Glomerular endothelial cell (primary cell): ENCODE measurements around the gene SLC25A53. TPM values are rescaled to one million over a fixed set of nuclear protein-coding genes. Genes with fewer than 3 reads are reported as not detected.
"Not testable (repeated sequence)": the region's sequence is repeated elsewhere in the genome, so short reads cannot be mapped to it uniquely, and the experiment has no call there.

ENCODE experiments used
- DNase-seq: peaks from one replicate; pipeline ENCODE4 v3.0.0-alpha.2; 2011; ENCODE audit warnings: low read depth, low spot score; ENCODE audit errors: extremely low read depth
- total RNA-seq: library from RNA; depleted of rRNA; stranded (reverse); fragments of >200 nt; gene quantifications from 2 replicates; pipeline ENCODE4 v1.2.3, GENCODE V29; 2015

SLC25A53 gene
- total RNA-seq, 1 donor from 2014 or later = 7.3 TPM

DNA sequence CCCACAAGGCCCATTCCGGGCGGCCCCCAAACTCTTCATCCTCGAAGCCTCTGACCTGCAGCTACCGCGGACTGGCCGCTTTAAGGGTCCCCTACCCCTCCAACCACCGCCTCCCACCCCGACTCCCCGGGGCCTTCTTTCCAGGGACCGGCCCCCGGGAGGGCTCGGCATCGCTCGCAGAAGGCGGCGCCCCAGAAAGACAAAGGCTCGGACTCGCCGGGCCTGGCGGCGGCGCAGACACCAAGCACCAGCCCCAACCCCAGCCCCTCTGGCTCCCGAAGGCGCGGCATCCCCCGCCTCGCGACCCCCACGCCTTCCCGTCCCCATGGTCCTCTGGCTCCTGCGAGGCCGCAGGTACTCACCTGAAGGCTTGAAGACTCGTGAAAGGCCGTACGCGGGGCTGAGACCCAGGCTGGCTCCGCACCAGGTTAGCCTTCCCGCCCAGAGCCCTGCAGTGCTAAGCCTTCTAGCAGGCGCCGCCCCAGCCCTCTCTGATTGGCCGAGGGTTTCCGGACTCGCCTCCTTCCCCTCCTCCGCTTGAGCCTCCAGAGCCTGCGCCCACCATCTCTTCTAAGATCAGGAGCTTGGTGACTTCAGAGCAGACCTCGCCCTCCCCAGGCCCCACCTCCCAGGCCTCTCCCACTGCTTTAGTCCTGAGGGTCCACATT, 80.9 kb downstream of the SLC25A53 start, which contains the start of gene TMSB15C:
Gene TMSB15C (minus strand): TSS at position 459 of the 668 bp plus-strand sequence.
- not testable (repeated sequence) for DNase-seq

DNA sequence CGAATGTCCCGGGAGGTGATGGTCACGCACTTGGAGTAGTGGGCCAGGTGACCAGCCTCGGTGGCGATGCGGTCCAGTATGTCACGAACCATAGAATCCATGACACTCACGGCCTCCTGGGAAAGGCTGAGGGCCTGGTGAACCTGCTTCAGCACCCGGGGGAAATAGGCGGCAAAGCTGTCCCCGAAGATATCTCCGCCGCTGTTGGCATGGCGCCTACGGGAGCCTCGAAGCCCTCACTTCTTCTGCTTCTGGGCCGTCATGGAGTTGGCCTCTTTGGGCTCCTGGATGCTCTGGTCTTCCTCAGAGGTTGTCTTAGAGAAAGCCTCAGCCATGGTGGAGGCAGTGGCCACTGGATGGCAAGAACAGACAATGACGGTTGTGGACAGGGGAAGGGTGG, 94.2 kb downstream of the SLC25A53 start:
- DNase-seq = not testable (repeated sequence)

DNA sequence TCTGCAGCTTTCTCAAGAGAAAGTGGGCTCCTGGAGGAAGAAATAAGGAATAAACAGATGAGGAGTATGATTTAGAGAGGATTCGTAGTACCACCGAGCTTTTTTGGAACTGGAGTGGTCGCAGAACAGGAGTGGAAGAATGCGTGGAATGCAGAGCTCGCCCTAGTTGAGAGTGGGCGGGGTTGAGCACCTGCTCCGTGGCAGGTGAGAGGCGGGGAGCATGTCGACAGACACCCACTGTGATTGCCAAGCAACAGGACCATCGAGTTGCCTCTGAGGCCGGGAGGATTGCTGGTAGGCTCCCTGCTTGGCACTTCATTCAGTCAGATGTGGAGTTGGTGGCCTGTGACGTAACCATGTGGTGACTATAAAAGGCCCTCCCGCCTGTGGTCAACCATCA, 101.9 kb downstream of the SLC25A53 start:
- not testable (repeated sequence) for DNase-seq

Other genes starting within 250 kb of the SLC25A53 start
- 1.5 and 10.2 TPM in 2 replicates for gene TMSB15B, start 194.4 kb downstream of the SLC25A53 start, total RNA-seq
- not detected in 2 replicates for gene H2BW1, start 143.3 kb downstream of the SLC25A53 start, total RNA-seq
- gene H2BW2, start 117.1 kb downstream of the SLC25A53 start, total RNA-seq = not detected in 2 replicates
- 3.5 and 13.8 TPM in 2 replicates for gene TMSB15C, start 80.8 kb downstream of the SLC25A53 start, total RNA-seq
- 1.1 and 6.1 TPM in 2 replicates for gene ZCCHC18, start 44.5 kb downstream of the SLC25A53 start, total RNA-seq
- gene FAM199X, start 9.4 kb upstream of the SLC25A53 start, total RNA-seq = 16.5 and 19.4 TPM in 2 replicates
- gene ESX1, start 97.9 kb upstream of the SLC25A53 start, total RNA-seq = not detected in 2 replicates